Upper lobe of left lung (tissue), 4 donors: ENCODE data around the gene ENTR1.

ENCODE experiments used
- CTCF ChIP-seq, 6 experiments: fragments of 450-650 bp in 4 of 6; fragments of 200-600 bp in 2 of 6; sonication (generic) in 2 of 6; IDR thresholded peaks; one replicate each; pipeline ENCODE4 v1.5.1; 2016 to 2019; ENCODE audit warnings: antibody characterized with exemption in 6 of 6
- POLR2A ChIP-seq, 4 donors: fragments of 450-650 bp; IDR thresholded peaks; one replicate each; pipeline ENCODE4 v1.5.1; 2016 to 2017; ENCODE audit warnings: antibody characterized with exemption in 4 of 4, mild to moderate bottlenecking in 2 of 4
- POLR2AphosphoS5 ChIP-seq, 2 donors: sonication (generic); formaldehyde crosslinking; IDR thresholded peaks; one replicate each; pipeline ENCODE4 v1.5.1; 2017; ENCODE audit warnings: antibody characterized with exemption in 2 of 2

- no peak for TF ChIP-seq POLR2A (IDR thresholded peaks at IDR 0.05)
- TF ChIP-seq CTCF (IDR thresholded peaks at IDR 0.05) = no peak
- no peak for TF ChIP-seq POLR2AphosphoS5 (IDR thresholded peaks at IDR 0.05)
These were observed 22.8 kb upstream of the ENTR1 start for GRCh38 chr9:136433043-136433715.
